H9 (cell line): ENCODE data around the gene SLC24A4. TPM values are rescaled to one million over a fixed set of nuclear protein-coding genes. Genes with fewer than 3 reads are reported as not detected.

Experiments used
- DNase-seq: peaks from one replicate; pipeline ENCODE4 v3.0.0-alpha.2; 2017
- H2AFZ ChIP-seq: one replicate; pipeline ENCODE4 v1.6.1; 2013; ENCODE audit warnings: mild to moderate bottlenecking, low read length, control low read depth, moderate library complexity
- H2AK5ac ChIP-seq: 2 replicates; pipeline ENCODE4 v1.6.1; 2013; ENCODE audit warnings: low read length, control low read depth, mixed read lengths; ENCODE audit not compliant: insufficient read length
- H2BK120ac ChIP-seq: one replicate; pipeline ENCODE4 v1.6.1; 2013; ENCODE audit warnings: low read depth, mild to moderate bottlenecking, low read length, control low read depth, inconsistent platforms; ENCODE audit not compliant: poor library complexity, severe bottlenecking
- H2BK12ac ChIP-seq: 2 replicates; pipeline ENCODE4 v1.6.1; 2013; ENCODE audit warnings: low read length, control low read depth, mixed read lengths, low read depth; ENCODE audit not compliant: insufficient read length
- H2BK15ac ChIP-seq: 2 replicates; pipeline ENCODE4 v1.6.1; 2013; ENCODE audit warnings: low read depth, low read length, control low read depth
- H2BK20ac ChIP-seq: one replicate; pipeline ENCODE4 v1.6.1; 2013; ENCODE audit warnings: low read depth, mild to moderate bottlenecking, low read length, control low read depth, inconsistent platforms; ENCODE audit not compliant: poor library complexity, severe bottlenecking
- H2BK5ac ChIP-seq: 2 replicates; pipeline ENCODE4 v1.6.1; 2013; ENCODE audit warnings: low read length, control low read depth, mixed read lengths; ENCODE audit not compliant: insufficient read length
- H3K14ac ChIP-seq: 2 replicates; pipeline ENCODE4 v1.6.1; 2013; ENCODE audit warnings: low read length, control low read depth; ENCODE audit not compliant: insufficient read depth
- H3K18ac ChIP-seq: 2 replicates; pipeline ENCODE4 v1.6.1; 2013; ENCODE audit warnings: low read depth, mild to moderate bottlenecking, mixed read lengths, low read length, control low read depth; ENCODE audit not compliant: insufficient read length
- H3K23ac ChIP-seq: 2 replicates; pipeline ENCODE4 v1.6.1; 2013; ENCODE audit warnings: low read length, control low read depth, mixed read lengths, low read depth; ENCODE audit not compliant: insufficient read length
- H3K23me2 ChIP-seq: 2 replicates; pipeline ENCODE4 v1.6.1; 2013; ENCODE audit warnings: low read depth, mild to moderate bottlenecking, mixed read lengths, low read length, control low read depth; ENCODE audit not compliant: insufficient read length, poor library complexity, severe bottlenecking
- H3K27ac ChIP-seq: 2 replicates; pipeline ENCODE4 v1.5.1; 2013; ENCODE audit warnings: low read length, control low read depth, mixed read lengths, low read depth; ENCODE audit not compliant: insufficient read length
- H3K27me3 ChIP-seq: 2 replicates; pipeline ENCODE4 v1.6.1; 2013; ENCODE audit warnings: low read length, control low read depth, inconsistent platforms; ENCODE audit not compliant: insufficient read depth
- H3K4ac ChIP-seq: 2 replicates; pipeline ENCODE4 v1.6.1; 2013; ENCODE audit warnings: low read depth, mild to moderate bottlenecking, control low read depth, inconsistent platforms, low read length, moderate library complexity
- H3K4me1 ChIP-seq: 2 replicates; pipeline ENCODE4 v1.6.1; 2013; ENCODE audit warnings: low read length, control low read depth, inconsistent platforms; ENCODE audit not compliant: insufficient read depth
- H3K4me2 ChIP-seq: 2 replicates; pipeline ENCODE4 v1.6.1; 2013; ENCODE audit warnings: low read length, control low read depth, mixed read lengths; ENCODE audit not compliant: insufficient read length, insufficient read depth
- H3K56ac ChIP-seq: 2 replicates; pipeline ENCODE4 v1.6.1; 2013; ENCODE audit warnings: low read depth, mild to moderate bottlenecking, mixed read lengths, low read length, control low read depth; ENCODE audit not compliant: insufficient read length
- H3K79me1 ChIP-seq: 2 replicates; pipeline ENCODE4 v1.6.1; 2013; ENCODE audit warnings: low read depth, mild to moderate bottlenecking, moderate library complexity, low read length, control low read depth, inconsistent platforms; ENCODE audit not compliant: insufficient read depth, poor library complexity, severe bottlenecking
- H3K79me2 ChIP-seq: 2 replicates; pipeline ENCODE4 v1.6.1; 2013; ENCODE audit warnings: low read length, control low read depth, inconsistent platforms; ENCODE audit not compliant: insufficient read depth
- H3K9ac ChIP-seq: 2 replicates; pipeline ENCODE4 v1.6.1; 2013; ENCODE audit warnings: low read length, control low read depth, mixed read lengths; ENCODE audit not compliant: insufficient read length; ENCODE audit errors: extremely low read depth
- H3K9me3 ChIP-seq: one replicate; pipeline ENCODE4 v1.6.1; 2013; ENCODE audit warnings: low read depth, low read length, inconsistent platforms; ENCODE audit not compliant: control insufficient read depth
- H3T11ph ChIP-seq: one replicate; pipeline ENCODE4 v1.6.1; 2013; ENCODE audit warnings: mild to moderate bottlenecking, low read length, control low read depth, inconsistent platforms
- H4K20me1 ChIP-seq: one replicate; pipeline ENCODE4 v1.6.1; 2013; ENCODE audit not compliant: control insufficient read depth, insufficient read length, insufficient read depth
- H4K5ac ChIP-seq: 2 replicates; pipeline ENCODE4 v1.6.1; 2013; ENCODE audit warnings: low read depth, mild to moderate bottlenecking, mixed read lengths, low read length, control low read depth; ENCODE audit not compliant: insufficient read length
- H4K8ac ChIP-seq: replicated peaks from 2 replicates; pipeline ENCODE4 v1.6.1; 2013; ENCODE audit warnings: low read length, control low read depth, mixed read lengths, low read depth; ENCODE audit not compliant: insufficient read length
- H4K91ac ChIP-seq: 2 replicates; pipeline ENCODE4 v1.6.1; 2013; ENCODE audit warnings: low read depth, mild to moderate bottlenecking, moderate library complexity, mixed read lengths, low read length, control low read depth; ENCODE audit not compliant: insufficient read length
- H3K27ac Mint-ChIP-seq, 3 experiments: 2 replicates in 2 of 3; 3 replicates in 1 of 3; pipeline ENCODE4 v1.8.0; 2020 to 2021; ENCODE audit warnings: mixed read lengths in 3 of 3, mild to moderate bottlenecking in 1 of 3, moderate library complexity in 1 of 3
- H3K27me3 Mint-ChIP-seq: 2 replicates; pipeline ENCODE4 v1.8.0; 2021; ENCODE audit warnings: low read depth, mild to moderate bottlenecking, moderate library complexity, mixed read lengths
- H3K36me3 Mint-ChIP-seq, 3 experiments: 2 replicates in 2 of 3; 3 replicates in 1 of 3; pipeline ENCODE4 v1.8.0; 2020 to 2021; ENCODE audit warnings: low read depth in 3 of 3, mixed read lengths in 3 of 3; ENCODE audit not compliant: insufficient read depth in 1 of 3
- H3K4me1 Mint-ChIP-seq, 2 experiments: 2 replicates each; pipeline ENCODE4 v1.8.0; 2020; ENCODE audit warnings: mixed read lengths in 2 of 2
- H3K4me3 Mint-ChIP-seq, 2 experiments: 2 replicates in 1 of 2; 3 replicates in 1 of 2; pipeline ENCODE4 v1.8.0; 2020 to 2021; ENCODE audit warnings: mild to moderate bottlenecking in 2 of 2, mixed read lengths in 2 of 2, moderate library complexity in 1 of 2
- H3K9me3 Mint-ChIP-seq, 2 experiments: 2 replicates in 1 of 2; 3 replicates in 1 of 2; pipeline ENCODE4 v1.8.0; 2020; ENCODE audit warnings: mild to moderate bottlenecking in 2 of 2, mixed read lengths in 2 of 2, moderate library complexity in 1 of 2
- CTCF ChIP-seq: fragments of 200-600 bp; sonication (generic); conservative IDR thresholded peaks from 3 replicates; pipeline ENCODE4 v1.8.0; 2021; ENCODE audit warnings: antibody characterized with exemption, mild to moderate bottlenecking
- WGBS: extraction: QIAGEN DNeasy Blood & Tissue Kit; methylation state at CpG from one replicate; pipeline ENCODE4 v1.1.7; 2013; ENCODE audit warnings: missing lambda C conversion rate, low lambda C conversion rate, mixed read lengths; ENCODE audit not compliant: insufficient read length; ENCODE audit errors: extremely low coverage; 5-methylcytosine and 5-hydroxymethylcytosine counted together
- total RNA-seq: library from RNA; stranded (reverse); gene quantifications from 2 replicates; pipeline ENCODE4 v1.2.1, GENCODE V29; 2021

Gene SLC24A4
- total RNA-seq, 1 experiment from 2014 or later: 0.24 TPM

GRCh38 chr14:92491782-92492181, 168.8 kb downstream of the SLC24A4 start:
- H2BK5ac ChIP-seq: no peak overlapping the region
- no peak overlapping the region for H3K4me2 ChIP-seq
- H3K18ac ChIP-seq: no peak overlapping the region
- no peaks in the 10 kb centered on the region for H4K20me1 ChIP-seq
- H3K23ac ChIP-seq: no peak overlapping the region
- no peak overlapping the region for H3K27ac ChIP-seq
- peaks cover 16 to 18% of the 10 kb centered on the region in 2 experiments for H3K4me1 Mint-ChIP-seq
- no CpG with 5 or more reads among the region's 8 CpGs for WGBS
- H3K9me3 ChIP-seq: no peaks in the 10 kb centered on the region
- TF ChIP-seq CTCF: no peak
- H3K56ac ChIP-seq: no peak overlapping the region
- H2BK20ac ChIP-seq: no peak overlapping the region
- no peak overlapping the region for H3K14ac ChIP-seq
- H2BK120ac ChIP-seq: no peak overlapping the region
- no peak overlapping the region for H4K91ac ChIP-seq
- H2AFZ ChIP-seq: no peak overlapping the region
- no peak overlapping the region for H2BK15ac ChIP-seq
- H3T11ph ChIP-seq: no peak overlapping the region
- H3K27me3 Mint-ChIP-seq: peaks cover 24% of the 10 kb centered on the region
- no peak overlapping the region for H3K4ac ChIP-seq
- no peak overlapping the region for H4K8ac ChIP-seq
- no peaks in the 10 kb centered on the region for H3K79me2 ChIP-seq
- H3K9me3 Mint-ChIP-seq: no peaks in the 10 kb centered on the region
- H3K4me3 Mint-ChIP-seq: no peak overlapping the region
- H2BK12ac ChIP-seq: no peak overlapping the region
- H3K36me3 Mint-ChIP-seq: no peaks in the 10 kb centered on the region
- peaks cover 2% of the 10 kb centered on the region; the same call in 1 of the 2 replicates for H3K4me1 ChIP-seq
- H2AK5ac ChIP-seq: no peak overlapping the region
- H3K79me1 ChIP-seq: no peaks in the 10 kb centered on the region
- no peak for DNase-seq
- H3K27me3 ChIP-seq: no peaks in the 10 kb centered on the region
- no peaks in the 10 kb centered on the region for H3K23me2 ChIP-seq
- no peak overlapping the region for H3K27ac Mint-ChIP-seq
- H3K9ac ChIP-seq: no peak overlapping the region
- H4K5ac ChIP-seq: no peak overlapping the region
